Stimulated activated CD8-positive, alpha-beta memory T cell treated with anti-CD3 and anti-CD28 coated beads, Interleukin-2, amount 100 ng/mL, for 1 hour (primary cell): ENCODE measurements around the gene TSPY4.
"Not testable (repeated sequence)": the region's sequence is repeated elsewhere in the genome, so short reads cannot be mapped to it uniquely, and the experiment has no call there.

Experiments
- DNase-seq, 2 donors: peaks; one replicate each; pipeline ENCODE4 v3.0.0-alpha.2; 2020; ENCODE audit warnings: low read depth in 2 of 2

Gene TSPY4, protein sequence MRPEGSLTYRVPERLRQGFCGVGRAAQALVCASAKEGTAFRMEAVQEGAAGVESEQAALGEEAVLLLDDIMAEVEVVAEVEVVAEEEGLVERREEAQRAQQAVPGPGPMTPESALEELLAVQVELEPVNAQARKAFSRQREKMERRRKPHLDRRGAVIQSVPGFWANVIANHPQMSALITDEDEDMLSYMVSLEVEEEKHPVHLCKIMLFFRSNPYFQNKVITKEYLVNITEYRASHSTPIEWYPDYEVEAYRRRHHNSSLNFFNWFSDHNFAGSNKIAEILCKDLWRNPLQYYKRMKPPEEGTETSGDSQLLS

GRCh38 chrY:9337164-9337563 lies at the start of gene TSPY4:
Gene TSPY4 (plus strand): TSS chrY:9337464. CDS start chrY:9337510, 46 bp downstream.
- not testable (repeated sequence) for DNase-seq

DNA sequence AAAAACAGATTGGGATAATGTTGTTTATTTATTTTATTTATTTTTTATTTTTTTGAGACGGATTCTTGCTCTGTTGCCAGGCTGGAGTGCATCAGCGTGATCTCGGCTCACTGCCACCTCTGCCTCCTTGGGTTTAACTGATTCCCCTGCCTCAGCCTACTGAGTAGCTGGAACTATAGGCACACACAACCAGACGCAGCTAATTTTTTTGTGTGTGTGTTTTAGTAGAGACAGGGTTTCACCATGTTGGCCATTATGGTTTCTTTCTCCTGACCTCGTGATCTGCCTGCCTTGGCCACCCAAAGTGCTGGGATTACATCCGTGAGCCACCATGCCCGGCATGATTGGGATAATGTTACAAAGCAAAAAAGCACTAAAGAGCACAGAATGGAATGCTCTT lies 16.3 kb upstream of the TSPY4 start:
- no peak for DNase-seq

- DNase-seq, result not testable (repeated sequence)
Measured at GRCh38 chrY:9357497-9357896, 20.2 kb downstream of the TSPY4 start, which contains the start of gene TSPY8. Gene TSPY8 (plus strand): TSS chrY:9357797. CDS start chrY:9357843, 46 bp downstream.
